Stimulated activated CD8-positive, alpha-beta memory T cell treated with anti-CD3 and anti-CD28 coated beads, Interleukin-7, amount 100 ng/mL, for 1 hour (primary cell): ENCODE measurements around the gene C3orf20.
"Not testable (repeated sequence)": the region's sequence is repeated elsewhere in the genome, so short reads cannot be mapped to it uniquely, and the experiment has no call there.

Source experiments
- DNase-seq, 2 donors: peaks; one replicate each; pipeline ENCODE4 v3.0.0-alpha.2; 2020; ENCODE audit warnings: low read depth in 2 of 2

C3orf20 gene

GRCh38 chr3:14650193-14650592 is 24.7 kb upstream of the C3orf20 start:
- no peak for DNase-seq

GRCh38 chr3:14651440-14652251 is 23.3 kb upstream of the C3orf20 start, which contains the start of gene CCDC174:
TSS of gene CCDC174 (plus strand) at chr3:14651762. CDS start at chr3:14651837, 75 bp downstream.
- peak; percentile 86 to 88 for DNase-seq

DNA sequence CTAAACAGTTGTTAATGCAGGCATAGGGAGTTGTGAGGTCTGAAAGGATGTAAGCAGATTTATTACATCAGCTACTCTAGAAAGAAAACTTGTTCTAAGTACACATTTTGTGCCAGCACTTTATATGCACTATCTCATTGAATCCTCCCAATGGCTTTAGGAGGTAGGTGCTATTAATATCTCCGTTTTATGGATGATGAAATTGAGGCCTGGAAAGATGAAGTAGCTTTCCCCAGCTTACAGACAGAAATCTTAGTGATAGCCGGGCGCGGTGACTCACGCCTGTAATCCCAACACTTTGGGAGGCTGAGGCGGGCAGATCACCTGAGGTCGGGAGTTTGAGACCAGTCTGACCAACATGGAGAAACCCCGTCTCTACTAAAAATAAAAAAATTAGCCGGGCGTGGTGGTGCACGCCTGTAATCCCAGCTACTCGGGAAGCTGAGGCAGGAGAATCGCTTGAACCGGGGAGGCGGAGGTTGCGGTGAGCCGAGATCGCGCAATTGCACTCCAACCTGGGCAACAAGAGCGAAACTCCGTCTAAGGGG is 22.5 kb upstream of the C3orf20 start:
- DNase-seq = not testable (repeated sequence)

DNA sequence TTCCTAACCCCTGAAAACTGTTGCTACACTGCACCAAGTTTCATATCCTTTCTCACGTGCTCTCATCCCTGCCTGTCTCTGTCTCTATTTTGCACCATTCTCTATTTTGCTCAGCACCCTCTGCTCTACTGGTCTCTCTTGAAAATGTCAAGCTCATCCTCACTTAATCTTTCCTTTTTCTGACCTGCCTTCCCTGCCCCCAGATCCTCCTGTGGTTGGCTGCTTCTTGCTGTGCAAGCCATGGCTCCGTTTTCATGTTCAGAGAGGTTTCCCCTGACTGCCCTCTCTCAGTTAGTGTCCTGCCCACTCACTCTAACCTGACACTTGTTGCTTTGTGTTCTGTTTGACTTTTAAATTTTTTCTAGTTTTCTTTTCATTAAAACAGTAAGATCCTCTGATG is 17.4 kb upstream of the C3orf20 start:
- no peak for DNase-seq

DNA sequence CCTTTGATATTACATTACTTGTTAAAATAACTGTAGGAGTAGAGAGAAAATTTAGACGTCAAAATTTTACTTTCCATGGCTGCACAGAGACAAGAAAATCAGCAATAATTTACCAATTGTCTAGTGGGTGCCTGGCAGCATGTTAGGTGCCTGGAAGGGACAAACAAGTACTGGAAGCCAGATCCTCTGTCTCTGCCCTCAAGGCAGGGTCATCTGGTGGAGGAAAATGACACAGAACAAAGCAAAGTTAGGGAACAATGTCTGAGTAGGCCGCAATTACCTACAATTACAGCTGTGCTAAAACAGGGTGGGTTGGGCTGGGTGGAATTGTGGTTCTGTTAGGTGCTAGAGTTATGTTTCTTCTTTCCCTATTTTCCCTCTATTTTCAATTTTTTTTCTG is 16.0 kb upstream of the C3orf20 start:
- DNase-seq = no peak

DNA sequence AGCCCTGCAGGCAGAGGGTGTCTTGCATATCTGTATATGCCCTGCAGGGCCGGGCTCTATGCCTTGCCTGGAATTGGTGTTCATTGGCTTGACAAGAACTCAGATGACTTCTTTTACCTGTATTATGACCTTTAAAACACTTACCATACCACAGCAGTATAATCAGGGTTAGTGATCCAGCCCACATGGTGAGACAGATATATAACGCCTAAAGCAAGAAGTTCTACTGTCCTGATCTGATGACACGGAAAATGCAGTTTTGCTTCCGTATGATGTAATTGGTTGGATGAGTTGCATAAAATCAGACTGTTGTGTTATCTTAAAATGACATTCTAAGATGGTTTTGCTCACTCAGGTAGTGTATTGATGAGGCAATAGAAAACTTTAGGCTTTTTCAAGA is 14.0 kb upstream of the C3orf20 start:
- no peak for DNase-seq

DNA sequence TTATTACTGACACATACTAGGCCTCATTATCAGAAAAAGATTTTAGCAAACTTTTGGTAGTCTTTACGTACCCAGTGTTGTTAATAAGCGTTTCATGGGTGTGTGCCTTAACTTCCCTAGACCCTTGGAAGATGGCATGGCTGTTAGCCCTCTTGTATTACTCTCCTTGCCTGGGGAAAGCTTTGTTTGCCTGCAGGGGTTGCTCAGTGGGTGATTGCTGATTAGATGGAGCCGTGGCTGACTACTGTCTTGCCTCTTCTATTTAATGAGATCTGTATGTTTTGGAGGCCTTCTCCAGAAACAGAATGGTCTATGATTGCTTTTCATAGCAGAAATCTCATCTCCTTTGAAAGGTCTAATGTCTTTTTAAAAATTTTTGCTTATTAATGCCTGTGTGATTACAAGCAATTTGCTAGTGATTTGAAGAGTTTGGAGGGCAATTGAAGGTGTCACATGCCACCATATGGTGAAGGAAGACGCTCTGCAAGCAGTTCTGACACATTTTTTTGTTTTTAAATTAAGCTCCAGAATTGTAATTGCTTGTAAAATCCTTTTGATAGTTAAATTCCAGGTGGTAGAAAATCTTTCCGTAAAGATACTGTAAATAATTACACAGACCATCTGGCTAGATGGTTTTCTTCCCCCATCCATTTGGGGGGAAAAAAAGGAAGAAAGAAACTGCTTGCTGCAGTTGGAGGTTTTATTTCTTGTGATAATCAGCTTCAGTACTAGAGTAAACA is 11.4 kb upstream of the C3orf20 start:
- no peak for DNase-seq

DNA sequence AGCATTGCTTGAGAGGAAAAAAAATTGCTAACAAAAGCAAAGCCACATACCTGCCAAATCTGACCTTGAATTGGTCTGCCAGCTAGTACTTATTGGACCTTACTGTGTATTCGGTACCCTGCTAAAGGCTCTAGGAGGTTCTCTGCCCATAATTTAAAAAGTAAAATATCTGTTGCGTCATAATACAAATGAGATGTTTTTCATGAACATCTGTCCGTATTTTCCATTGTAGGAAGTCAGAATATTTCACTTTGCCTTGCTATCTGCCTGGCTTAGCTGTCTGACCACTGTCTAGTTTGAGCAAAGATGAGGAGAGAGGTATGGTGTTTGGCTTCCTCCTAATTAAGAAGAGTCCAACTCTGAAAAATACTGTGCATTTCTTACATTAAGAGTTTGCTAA is 10.8 kb upstream of the C3orf20 start:
- DNase-seq = no peak

DNA sequence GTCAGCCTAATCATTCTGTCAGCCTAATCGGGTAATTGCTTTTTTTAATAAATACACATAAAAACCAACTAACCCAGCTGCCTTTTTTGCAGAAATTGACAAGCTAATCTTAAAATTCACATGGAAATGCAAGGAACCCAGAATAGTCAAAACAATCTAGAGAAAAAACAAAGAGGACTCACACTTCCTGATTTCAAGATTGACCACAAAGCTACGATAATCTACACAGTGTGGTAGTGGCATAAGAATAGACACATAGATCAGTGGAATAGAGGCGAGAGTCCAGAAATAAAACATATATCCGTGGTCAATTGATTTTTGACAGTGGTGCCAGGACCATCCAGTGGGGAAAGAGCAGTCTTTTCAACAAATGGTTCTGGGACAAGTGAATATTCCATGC is 2.4 kb upstream of the C3orf20 start:
- no peak for DNase-seq

GRCh38 chr3:14676881-14677280 is 1.9 kb downstream of the C3orf20 start:
- no peak for DNase-seq

DNA sequence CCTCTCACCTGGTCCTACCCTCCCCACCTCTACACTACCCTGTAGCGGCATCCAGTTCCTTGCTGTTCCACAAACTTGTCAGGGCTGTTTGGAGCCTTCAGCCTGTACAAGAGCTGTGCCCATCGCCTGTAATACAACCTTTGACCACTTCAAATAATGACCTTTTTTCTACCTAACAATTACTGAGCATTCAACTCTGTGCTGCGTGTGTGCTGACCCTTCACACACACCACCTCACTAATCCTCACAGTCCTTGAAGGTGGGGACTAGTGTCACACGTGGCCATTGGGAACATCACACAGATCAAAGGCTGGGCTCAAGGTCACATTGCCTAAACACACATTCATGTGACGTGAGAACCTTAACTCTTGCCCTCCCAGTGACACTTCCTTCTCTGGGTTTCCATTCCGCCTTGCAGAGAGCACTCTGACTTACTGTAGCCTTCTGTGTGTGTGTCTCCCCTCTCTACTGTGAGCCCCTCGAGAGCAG is 3.1 kb downstream of the C3orf20 start:
- DNase-seq = no peak

DNA sequence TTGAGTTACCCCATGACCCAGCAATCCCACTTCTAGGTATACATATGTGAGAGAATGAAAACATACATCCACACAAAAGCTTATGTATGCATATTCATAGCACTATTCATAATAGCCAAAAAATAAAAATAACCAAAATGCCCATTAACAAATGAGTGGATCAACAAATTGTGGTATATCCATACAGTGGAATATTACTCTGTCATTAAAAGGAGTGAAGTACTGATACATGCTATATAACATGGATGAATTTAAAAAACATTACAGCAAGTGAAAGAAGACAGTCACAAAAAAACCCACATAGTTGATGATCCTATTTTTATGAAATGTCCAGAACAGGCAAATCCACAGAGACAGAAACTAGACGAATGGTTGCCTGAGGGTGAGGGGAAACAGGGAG is 5.2 kb downstream of the C3orf20 start:
- no peak for DNase-seq

GRCh38 chr3:14680716-14681115 is 5.8 kb downstream of the C3orf20 start:
- no peak for DNase-seq

GRCh38 chr3:14684447-14684846 is 9.5 kb downstream of the C3orf20 start:
- DNase-seq = no peak

- no peak for DNase-seq
These were observed 10.2 kb downstream of the C3orf20 start for GRCh38 chr3:14685179-14685578.

- no peak for DNase-seq
These were observed 12.4 kb downstream of the C3orf20 start for GRCh38 chr3:14687360-14687759.

GRCh38 chr3:14688525-14688924 is 13.6 kb downstream of the C3orf20 start:
- no peak for DNase-seq

- no peak for DNase-seq
These were observed 14.5 kb downstream of the C3orf20 start for GRCh38 chr3:14689247-14689980.

DNA sequence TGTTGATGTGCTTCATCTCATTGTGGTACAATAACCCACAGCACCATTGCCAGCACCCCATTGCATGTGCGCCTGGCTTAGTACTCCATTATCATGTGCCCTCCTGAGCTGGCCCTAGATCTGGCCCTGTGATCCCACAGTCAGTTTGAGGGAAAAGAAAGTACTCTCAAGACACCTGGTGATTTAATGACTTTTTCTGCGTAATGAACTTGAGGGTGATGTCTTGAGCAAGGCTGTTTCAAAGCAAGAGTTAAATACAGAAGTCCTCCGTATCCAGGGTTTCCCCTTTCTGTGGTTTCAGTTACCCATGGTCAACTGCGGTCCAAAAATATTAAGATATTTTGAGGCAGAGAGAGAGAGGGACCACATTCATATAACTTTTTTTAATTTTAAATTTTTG is 16.3 kb downstream of the C3orf20 start:
- no peak for DNase-seq

- no peak for DNase-seq
These were observed 16.8 kb downstream of the C3orf20 start for GRCh38 chr3:14691719-14692118.

- DNase-seq = no peak
These were observed 23.8 kb downstream of the C3orf20 start for GRCh38 chr3:14698601-14699244.
